ENCODE measurements around the gene SLC25A26. TPM values are rescaled to one million over a fixed set of nuclear protein-coding genes. Genes with fewer than 3 reads are reported as not detected.

SLC25A26 gene
- total RNA-seq, 3 donors from 2014 or later = 25.6 to 31.4 (median 30.9) TPM

GRCh38 chr3:66392966-66393332 lies 172.1 kb downstream of the SLC25A26 start:
- no peak overlapping the region for H3K4me3 ChIP-seq
- no peaks in the 10 kb centered on the region for H3K9me3 ChIP-seq
- TF ChIP-seq CTCF (IDR thresholded peaks at IDR 0.05) = no peak
- H3K27me3 ChIP-seq = no peaks in the 10 kb centered on the region
- peak overlapping the region; percentile 10 to 35 for H3K27ac ChIP-seq
- H3K4me1 ChIP-seq = no peaks in the 10 kb centered on the region
- DNase-seq (ENCODE audit: low spot score in 2 of 2) = no peak
- H3K36me3 ChIP-seq = no peaks in the 10 kb centered on the region
- intact Hi-C loops (cut with DNase I; ENCODE audit: low total_unique reads) = loop anchor here (1.0 kb wide), 1 partner anchor 26 kb away; no protein-coding TSS in a partner anchor

DNA sequence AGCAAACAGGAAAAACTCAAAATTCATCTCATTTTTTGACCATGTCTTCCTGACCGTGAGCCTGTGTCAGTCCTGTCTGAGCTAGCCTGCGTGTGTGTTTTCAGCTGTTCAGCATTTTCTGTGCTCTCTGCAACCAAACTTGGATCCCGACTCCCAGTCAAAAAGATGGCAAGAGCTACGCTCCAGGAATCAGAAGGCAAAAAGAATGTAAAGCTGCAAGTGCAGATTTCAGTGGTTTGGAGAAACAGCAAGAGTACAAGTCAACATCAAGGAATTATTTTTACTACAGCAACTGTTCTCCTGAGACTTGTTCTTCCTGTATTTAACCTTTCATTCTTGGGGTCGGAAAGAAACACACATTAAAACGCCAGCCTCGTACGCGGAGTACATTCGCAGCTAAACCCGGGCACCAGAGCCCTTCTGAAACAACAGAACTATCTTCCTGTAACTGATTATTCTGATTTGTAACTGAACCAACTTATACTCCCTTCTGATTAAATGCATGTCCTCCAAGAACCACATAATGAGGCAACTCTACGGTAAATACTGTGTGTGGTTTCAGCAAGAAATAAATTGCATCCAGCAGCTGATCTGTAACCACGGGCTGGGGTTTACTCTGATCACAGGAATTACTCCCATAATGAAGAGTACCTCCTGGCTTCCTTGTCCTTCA lies 172.7 kb downstream of the SLC25A26 start:
- Histone ChIP-seq H3K4me3 (no peak overlapping the region), H3K4me1 (no peaks in the 10 kb centered on the region), H3K27me3 (no peaks in the 10 kb centered on the region), H3K36me3 (no peaks in the 10 kb centered on the region), H3K9me3 (no peaks in the 10 kb centered on the region), H3K27ac (peak overlapping the region; percentile 10 to 35)
- intact Hi-C loops (cut with DNase I; ENCODE audit: low total_unique reads) = no loop called here
- DNase-seq (ENCODE audit: low spot score in 2 of 2) = no peak
- TF ChIP-seq POLR2AphosphoS5 (IDR thresholded peaks at IDR 0.05) = no peak
- no peak for TF ChIP-seq CTCF (IDR thresholded peaks at IDR 0.05)
- no peak for TF ChIP-seq POLR2A (IDR thresholded peaks at IDR 0.05)

GRCh38 chr3:66394019-66394752 lies 173.4 kb downstream of the SLC25A26 start:
- Histone ChIP-seq H3K4me1 (no peaks in the 10 kb centered on the region), H3K36me3 (no peaks in the 10 kb centered on the region), H3K4me3 (no peak overlapping the region), H3K27ac (peak overlapping the region in 1 of 2 donors; percentile 27), H3K9me3 (no peaks in the 10 kb centered on the region), H3K27me3 (no peaks in the 10 kb centered on the region)
- intact Hi-C loops (cut with DNase I; ENCODE audit: low total_unique reads) = no loop called here
- TF ChIP-seq POLR2A (IDR thresholded peaks at IDR 0.05) = no peak
- no peak for TF ChIP-seq CTCF (IDR thresholded peaks at IDR 0.05)
- TF ChIP-seq POLR2AphosphoS5 (IDR thresholded peaks at IDR 0.05) = no peak
- DNase-seq (ENCODE audit: low spot score in 2 of 2) = no peak

- Histone ChIP-seq H3K27me3 (no peaks in the 10 kb centered on the region), H3K4me3 (no peak overlapping the region), H3K9me3 (no peaks in the 10 kb centered on the region), H3K27ac (no peak overlapping the region), H3K36me3 (no peaks in the 10 kb centered on the region), H3K4me1 (no peaks in the 10 kb centered on the region)
- no peak for DNase-seq (ENCODE audit: low spot score in 2 of 2)
- TF ChIP-seq POLR2A (IDR thresholded peaks at IDR 0.05) = no peak
- intact Hi-C loops (cut with DNase I; ENCODE audit: low total_unique reads) = no loop called here
These were observed 174.0 kb downstream of the SLC25A26 start for GRCh38 chr3:66394753-66395249.

DNA sequence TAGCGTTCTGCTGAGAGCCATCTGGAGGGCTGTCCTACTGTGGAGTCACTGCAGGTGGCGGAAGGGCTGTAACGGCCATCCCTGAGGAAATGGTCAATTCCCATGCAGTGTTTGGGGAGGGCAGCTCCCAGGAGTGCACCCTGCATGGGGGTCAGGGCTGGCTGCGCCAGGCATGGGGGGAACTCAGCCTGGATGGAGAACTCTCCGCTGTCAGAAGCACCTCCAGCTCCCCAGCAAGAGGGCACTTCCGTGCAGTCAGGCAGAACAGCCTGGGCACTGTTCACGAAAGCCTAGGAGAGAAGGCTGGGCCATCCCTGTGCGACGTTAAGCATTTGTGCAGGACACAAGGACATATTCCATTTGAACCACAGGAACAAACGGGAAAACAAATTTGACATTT lies 174.8 kb downstream of the SLC25A26 start:
- intact Hi-C loops (cut with DNase I; ENCODE audit: low total_unique reads) = no loop called here
- Histone ChIP-seq H3K9me3 (no peaks in the 10 kb centered on the region), H3K4me1 (no peaks in the 10 kb centered on the region), H3K27me3 (no peaks in the 10 kb centered on the region), H3K36me3 (no peaks in the 10 kb centered on the region), H3K27ac (no peak overlapping the region), H3K4me3 (no peak overlapping the region)
- no peak for TF ChIP-seq CTCF (IDR thresholded peaks at IDR 0.05)
- no peak for TF ChIP-seq POLR2AphosphoS5 (IDR thresholded peaks at IDR 0.05)
- TF ChIP-seq POLR2A (IDR thresholded peaks at IDR 0.05) = no peak
- DNase-seq (ENCODE audit: low spot score in 2 of 2) = no peak
